ENCODE results near the gene MANEA.

GRCh38 chr6:95654176-95654575 lies 76.8 kb downstream of the MANEA start:
- no peak for TF ChIP-seq CTCF (optimal IDR thresholded peaks at IDR 0.05 in 1 of 3, IDR thresholded peaks at IDR 0.05 in 1 of 3, conservative IDR thresholded peaks at IDR 0.05 in 1 of 3; ENCODE audit: extremely low read depth in 1 of 3, insufficient read depth in 2 of 3, low read length in 3 of 3)
- TF ChIP-seq EZH2 (IDR thresholded peaks at IDR 0.05; ENCODE audit: low read length), result no peak

Measured in keratinocyte (primary cell).